Glomerular visceral epithelial cell (primary cell): Measurements from ENCODE around the gene ZW10.
"Not testable (repeated sequence)": the region's sequence is repeated elsewhere in the genome, so short reads cannot be mapped to it uniquely, and the experiment has no call there.

Experiments used
- DNase-seq: peaks from one replicate; pipeline ENCODE4 v3.0.0-alpha.2; 2016; ENCODE audit errors: extremely low spot score

The ZW10 gene

GRCh38 chr11:113752932-113753331, 20.6 kb downstream of the ZW10 start:
- no peak for DNase-seq

DNA sequence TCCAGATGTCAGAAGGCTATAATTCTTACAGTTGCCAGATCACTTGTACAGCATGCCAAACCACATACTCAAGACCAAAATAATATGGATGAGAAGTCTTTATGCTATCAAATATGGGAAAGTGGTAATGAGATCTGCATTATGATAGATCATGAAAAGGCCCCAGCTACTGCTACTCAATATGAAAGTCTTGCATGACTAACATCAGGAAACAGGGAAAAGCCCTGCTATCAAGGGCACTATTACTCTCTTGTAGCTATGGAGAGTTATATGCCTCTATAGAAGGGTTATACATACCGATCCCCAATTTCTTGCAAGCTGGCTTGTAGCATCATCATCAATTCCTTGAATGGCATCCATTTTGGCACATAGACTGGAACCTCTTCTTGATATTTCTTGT, 37.2 kb downstream of the ZW10 start:
- no peak for DNase-seq

- no peak for DNase-seq
Observed at GRCh38 chr11:113732092-113732491, 41.4 kb downstream of the ZW10 start.

DNA sequence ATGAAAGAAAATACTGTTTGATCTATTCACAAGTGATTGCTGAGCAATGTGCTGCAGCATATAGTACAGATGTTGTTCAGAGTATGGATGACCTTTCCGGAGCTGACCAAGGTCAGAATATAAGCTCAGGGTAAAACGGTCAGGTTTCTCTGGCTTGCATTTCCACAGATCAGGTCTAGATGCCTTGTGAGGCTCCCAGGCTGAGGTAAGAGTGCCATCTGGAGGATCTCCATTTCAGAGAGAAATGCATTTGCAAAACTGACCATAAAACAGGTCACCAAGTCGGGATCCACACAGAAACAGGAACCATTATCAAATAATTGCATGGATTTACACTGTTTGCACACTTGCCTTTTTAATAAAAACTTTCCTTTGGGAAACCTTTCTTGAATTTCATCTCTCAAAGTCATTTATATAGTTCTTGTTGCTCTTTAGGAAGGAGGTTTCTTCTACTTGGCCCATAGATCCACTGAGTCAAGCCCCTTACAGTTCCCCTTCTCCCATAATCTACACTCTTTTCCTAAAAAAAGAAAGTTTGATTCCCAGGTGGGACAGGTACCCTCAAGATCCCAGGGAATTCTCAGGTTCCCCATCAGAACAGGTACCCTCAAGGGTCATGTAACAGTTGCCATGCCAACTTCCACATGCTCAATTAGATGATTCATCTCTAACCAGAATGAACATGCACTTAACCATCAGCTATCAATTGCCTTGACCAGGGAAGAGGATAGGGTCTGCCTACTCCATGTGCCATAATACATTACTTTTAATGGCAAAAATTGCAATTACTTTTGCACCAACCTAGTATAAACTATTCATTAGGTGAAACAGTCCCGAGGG, 42.4 kb downstream of the ZW10 start:
- peak; percentile 60 for DNase-seq

DNA sequence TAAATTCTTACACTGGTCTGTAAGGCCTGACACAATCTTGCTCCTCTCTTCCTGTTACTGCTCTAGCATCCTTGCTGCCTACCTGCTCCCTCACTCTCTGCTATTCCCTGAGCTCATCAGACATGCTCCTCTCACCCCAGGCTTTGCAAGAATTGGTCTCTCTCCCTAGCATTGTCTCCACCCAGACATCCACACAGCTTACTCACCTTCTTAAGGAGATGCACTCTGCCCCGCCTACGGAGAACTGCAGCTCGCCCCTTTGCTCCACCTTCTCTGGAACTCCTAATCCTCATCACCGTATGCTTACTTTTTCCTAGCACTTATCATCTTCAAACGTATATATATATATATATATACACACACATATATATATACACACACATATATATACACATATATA, 44.0 kb downstream of the ZW10 start:
- DNase-seq: no peak

- DNase-seq: no peak
Observed at GRCh38 chr11:113728814-113729213, 44.7 kb downstream of the ZW10 start.

GRCh38 chr11:113725913-113726312, 47.6 kb downstream of the ZW10 start:
- DNase-seq: no peak

DNA sequence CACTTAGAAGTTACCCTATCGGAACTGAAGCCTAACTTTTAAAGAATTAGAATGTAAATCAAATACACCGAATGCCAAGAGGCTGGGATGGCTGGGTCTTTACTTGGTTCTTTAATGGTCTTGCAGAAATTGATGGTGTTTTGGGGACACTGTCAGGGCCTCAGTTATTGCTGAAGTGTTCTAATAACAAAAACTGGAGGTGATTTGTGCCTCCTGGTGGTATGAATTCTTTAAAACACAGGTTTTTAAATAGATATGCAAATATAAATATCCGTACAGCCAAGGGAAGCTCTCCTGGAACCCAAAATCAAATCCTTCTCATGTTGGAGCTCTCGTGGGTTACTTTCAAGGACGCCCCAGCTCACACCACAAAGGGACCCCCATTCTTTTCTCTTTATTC, 48.1 kb downstream of the ZW10 start:
- DNase-seq: no peak

DNA sequence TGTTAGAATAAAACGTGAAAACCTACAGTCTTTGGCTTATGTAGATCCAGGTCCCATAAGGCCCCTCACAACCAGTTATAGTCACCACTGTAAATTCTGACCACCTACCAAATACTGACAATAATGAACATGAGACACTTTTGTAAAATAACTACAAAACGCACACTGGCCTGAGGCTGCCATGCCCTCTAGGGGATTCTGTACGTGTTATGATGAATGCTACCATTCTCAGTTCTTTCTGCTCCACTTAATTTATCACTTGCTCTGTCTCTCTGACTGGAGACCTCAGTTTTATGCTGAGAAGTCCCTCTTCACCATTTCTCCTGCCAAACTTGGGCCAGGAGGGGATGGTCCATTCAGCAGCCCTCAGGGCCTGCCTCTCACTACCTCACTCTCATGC, 48.7 kb downstream of the ZW10 start:
- no peak for DNase-seq

DNA sequence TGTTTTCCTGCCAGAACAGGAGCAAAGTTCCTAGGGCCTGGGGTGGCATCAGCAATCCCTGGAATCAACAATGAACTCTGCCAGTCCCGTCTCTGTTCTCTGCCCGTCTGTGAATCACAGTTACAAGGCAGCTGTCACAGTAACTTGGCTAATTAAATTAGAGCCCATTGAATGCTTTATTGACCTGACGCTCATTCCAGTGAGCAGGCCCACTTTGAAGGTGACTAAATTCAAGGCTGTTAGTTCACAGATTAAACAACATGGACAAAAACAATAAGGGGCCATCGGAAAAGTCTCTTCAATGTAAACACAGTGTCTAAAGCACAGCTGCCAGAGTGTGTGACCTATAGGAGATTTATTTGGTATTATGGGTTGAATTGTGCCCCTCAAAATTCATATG, 49.7 kb downstream of the ZW10 start:
- no peak for DNase-seq

- no peak for DNase-seq
Observed at GRCh38 chr11:113722934-113723333, 50.6 kb downstream of the ZW10 start.

DNA sequence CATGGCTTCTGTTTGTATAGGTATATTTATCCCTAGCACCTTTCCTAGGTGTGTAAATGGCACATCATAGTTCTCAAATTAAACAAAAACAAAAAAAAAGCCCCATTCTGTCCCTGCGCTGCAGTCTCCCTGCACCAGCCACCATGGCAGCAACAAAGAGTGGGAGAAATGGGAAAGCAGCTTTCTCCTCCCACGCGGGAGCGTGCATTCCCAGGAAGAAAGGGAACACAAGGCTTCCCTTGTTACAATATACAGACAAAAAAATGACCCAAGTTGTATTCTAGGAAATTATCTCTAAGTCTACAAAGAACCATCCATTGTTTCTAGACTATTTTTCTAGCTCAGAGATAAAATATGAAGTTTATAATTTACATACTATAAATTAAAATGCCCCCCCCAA, 51.3 kb downstream of the ZW10 start:
- DNase-seq: no peak

GRCh38 chr11:113721462-113722066, 51.9 kb downstream of the ZW10 start:
- DNase-seq: no peak

DNA sequence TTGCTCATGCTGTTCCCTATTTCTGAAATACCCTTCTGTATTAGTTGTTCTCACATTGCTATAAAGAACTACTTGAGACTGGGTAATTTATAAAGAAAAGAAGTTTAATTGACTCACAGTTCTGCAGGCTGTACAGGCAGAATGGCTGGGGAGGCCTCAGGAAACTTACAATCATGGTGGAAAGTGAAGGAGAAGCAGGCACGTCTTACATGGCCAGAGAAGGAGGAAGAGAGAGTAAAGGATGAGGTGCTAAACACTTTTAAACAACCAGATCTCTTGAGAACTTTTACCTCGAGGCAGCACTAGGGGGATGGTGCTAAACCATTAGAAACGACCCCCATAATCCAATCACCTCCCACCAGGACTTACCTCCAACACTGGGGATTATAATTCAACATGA, 53.0 kb downstream of the ZW10 start:
- DNase-seq: not testable (repeated sequence)

DNA sequence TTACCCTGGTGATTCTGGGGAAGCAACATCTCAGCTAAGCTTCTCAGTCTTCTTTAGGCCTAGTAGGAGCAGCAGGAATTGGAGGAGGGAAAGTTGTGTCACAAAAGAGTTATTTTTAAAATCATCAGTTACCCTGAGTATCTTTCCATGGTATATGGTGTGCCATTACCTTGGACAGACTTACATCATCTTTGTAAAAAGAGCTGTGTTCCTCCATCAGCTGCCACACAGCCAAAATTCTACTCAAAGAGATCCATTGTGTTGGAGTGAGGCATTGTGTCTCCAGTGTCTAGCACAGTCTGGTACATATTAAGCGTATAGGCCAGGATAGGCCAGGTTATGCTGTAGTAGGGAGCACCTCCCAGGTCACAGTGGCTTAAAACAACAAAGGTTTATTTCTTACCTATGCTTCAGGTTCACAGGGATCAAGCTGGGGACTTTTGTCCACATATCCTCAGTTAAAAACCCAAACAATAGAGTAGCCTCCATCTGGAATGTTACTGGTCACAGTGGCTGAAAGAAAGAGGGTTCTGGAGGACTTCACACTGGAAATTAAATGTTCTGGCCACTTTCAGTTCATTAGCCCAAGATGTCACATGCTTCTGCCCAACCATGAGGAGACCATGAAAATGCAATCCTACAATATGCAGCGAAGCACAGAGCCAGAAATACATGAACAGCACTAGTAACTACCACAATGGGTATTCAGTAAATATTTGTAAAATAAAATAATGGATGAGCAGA, 57.4 kb downstream of the ZW10 start:
- no peak for DNase-seq

DNA sequence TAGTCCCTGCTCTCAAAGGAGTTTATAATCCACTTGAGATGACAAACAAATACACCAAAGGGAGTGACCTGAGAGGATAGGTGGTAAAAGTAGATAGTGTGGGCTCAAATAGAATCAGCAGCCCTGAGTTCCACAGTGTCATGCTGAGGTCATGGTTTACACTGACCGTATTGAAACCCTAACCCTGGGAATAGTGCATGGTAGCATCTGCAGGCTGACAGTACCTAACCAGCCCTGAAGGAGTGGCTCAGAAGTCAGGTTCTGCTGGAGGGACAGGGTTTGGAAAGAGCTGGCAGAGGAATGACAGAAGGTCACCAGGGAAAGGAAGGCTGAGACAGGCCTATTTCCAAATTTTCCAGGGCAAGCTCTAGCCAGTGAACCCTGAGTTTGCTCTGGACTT, 58.2 kb downstream of the ZW10 start:
- no peak for DNase-seq

GRCh38 chr11:113710989-113711388, 62.5 kb downstream of the ZW10 start:
- DNase-seq: no peak

DNA sequence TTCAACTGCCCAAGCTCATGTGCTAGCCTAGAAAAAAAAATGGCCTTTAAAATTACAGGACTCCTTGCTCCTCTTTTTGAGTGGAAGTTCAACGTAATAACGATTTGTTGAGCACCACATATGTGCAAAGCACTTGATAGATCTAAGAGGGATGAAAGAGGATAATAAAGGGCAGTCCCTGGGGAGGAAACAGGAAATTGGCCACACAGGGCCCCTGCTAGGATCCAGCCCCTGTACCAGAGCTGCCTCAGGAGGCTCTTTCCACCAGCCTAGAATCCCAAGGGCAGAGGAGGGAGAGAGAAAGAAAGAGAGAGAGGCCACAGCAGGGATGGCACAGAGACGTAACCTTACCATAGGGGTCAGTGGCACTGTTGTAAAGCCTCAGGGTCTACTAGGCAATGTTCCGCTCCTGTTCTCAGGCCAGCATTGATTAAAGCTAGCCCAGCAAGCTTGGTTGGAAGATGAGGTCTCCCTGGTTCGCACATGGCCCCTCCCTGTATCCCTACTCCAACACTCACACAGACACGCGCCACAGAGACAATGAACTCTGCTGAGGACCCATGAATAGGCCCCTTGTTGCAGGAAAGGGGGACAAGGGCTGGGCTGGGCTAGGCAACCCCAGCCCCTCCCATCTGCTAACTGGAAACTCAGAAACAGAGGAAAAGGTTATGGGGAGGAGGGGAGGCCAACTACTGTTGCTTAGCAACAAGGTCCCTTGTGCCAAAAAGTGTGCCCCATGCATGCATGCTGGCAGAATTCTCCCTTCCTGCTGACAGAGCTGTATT, 67.4 kb downstream of the ZW10 start, which contains the start of gene TMPRSS5:
Gene TMPRSS5 (minus strand): TSS at position 438 of the 785 bp plus-strand sequence. CDS start 84 bp downstream, at position 354.
- DNase-seq: no peak

- not testable (repeated sequence) for DNase-seq
Observed at GRCh38 chr11:113703551-113703950, 69.9 kb downstream of the ZW10 start.

DNA sequence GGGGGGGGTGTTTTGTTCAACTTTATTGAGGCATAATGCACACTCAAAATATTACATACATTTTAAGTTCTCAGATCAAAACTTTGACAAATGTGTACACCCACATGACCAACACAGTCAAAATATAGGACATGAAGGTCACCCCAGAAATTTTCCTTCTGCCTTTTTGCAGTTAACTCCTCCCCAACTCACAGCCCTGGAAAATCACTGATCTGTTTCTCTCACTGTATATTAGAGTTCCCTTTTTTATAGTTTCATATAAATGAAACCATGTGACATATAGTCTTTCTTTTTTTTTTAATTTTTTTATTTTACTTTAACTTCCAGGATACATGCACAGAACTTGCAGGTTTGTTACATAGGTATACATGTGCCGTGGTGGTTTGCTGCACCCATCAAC, 72.0 kb downstream of the ZW10 start:
- no peak for DNase-seq

DNA sequence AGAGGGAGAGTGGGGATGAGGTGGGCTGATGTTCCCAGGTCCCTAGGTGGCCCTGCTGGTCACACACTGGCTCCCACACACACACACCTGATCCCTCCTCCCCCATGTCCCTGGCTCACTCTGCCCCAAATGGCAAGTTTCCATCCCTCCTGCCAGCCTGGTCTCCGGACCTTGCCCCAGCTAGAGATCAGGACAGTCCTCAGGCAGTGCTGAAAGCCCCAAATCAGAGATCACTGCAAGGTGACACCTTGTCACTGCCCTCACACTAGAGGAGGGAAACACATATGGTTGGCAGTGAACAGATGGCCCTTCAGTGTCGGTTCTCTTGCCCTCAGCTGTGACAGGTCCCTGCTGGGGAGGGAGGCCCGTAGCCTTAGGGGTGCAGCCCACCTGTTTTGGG, 75.0 kb downstream of the ZW10 start:
- no peak for DNase-seq
